GM11168 (cell line): Measurements from ENCODE around the gene FOXE1.

ENCODE experiments used
- in situ Hi-C: fragments of 300-500 bp; cut with MboI; formaldehyde crosslinking; loops from one replicate; pipeline ENCODE4 v1.12.0; 2022; ENCODE audit warnings: low sequenced_read_pairs; ENCODE audit not compliant: unreplicated experiment

Gene FOXE1

DNA sequence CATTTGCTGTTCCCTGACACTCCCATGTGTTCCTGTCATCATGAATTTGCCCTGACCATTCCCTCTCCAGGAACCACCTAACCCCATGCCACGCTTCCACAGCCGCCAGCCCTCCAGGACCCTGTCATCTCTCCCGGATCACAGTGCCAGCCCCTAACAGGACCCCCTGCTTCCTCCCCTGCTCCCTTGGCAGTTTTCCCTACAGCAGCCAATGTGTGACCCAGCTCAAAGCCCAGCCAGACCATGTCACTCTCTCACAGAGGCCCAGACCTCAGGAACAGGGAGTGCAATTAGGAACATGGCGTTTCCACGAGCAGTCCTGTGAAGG lies 8.1 kb downstream of the FOXE1 start:
- in situ Hi-C loops: no loop called here

DNA sequence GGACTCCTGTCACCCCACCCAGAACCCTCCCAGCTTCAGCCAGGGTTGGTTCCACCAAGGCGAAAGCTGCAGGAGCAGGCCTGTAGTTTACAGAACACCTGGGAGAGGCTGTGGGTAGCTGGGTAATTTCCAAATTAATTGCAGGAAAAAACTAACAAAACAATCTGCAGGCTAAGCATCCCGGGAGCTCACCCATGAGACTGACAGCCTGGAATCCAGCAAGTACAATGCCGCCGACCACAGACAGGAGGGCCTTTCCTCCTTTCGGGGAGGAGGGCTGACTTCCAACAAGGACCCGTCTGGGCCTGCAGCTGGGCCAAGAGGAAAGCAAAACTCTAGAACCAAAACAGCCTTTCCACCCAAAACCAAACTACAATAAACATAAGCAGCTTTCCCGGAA lies 10.3 kb downstream of the FOXE1 start:
- in situ Hi-C loops: no loop called here

DNA sequence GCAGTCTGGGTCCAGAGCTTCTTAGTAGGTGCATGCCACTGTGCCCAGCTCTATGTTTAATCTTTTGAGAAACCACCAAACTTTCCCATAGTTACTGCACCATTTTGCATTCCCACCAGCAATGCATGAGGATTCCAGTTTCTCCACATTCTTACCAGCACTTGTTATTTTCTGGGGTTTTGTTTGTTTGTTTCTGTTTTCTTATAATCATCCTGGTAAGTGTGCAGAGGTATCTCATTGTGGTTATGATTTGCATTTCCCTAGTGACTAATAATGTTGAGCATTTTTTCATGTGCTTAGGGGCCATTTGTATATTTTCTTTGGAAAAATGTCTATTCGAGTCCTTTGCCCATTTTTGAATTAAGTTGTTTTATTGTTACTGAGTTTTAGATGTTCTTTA lies 11.4 kb downstream of the FOXE1 start:
- in situ Hi-C loops: no loop called here

DNA sequence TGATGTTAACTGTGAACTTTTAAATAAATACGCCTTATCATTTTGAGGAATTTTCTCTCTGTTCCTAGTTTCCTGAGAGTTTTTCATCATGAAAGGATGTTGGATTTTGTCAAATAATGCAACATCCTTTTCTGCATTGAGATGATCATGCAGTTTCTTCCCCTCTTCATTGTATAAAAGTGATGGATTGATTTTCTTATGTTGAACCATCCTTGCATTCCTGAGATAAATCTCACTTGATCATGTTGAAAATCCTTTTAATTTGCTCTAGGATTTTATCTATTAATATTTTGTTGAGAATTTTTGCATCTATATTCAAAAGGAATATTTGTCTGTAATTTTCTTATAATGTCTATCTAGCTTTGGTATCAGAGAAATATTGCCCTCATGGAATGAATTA lies 13.3 kb downstream of the FOXE1 start:
- in situ Hi-C loops: no loop called here

DNA sequence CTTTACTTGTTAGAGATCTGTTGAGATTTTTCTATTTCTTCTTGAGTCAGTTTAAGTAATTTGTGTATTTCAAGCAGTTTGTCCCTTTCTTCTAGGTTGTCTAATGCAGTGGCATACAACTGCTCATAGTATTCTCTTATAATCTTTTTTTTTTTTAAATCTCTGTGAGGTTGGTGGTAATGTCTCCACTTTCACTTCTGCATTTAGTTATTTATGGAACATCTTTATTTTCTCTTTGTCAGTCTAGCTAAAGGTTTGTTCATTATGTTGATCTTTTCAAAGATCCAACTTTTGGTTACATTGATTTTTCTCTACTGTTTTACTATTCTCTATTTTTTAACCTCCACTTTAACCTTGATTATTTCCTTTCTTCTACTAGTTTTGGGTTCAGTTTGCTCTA lies 13.8 kb downstream of the FOXE1 start:
- in situ Hi-C loops: no loop called here

DNA sequence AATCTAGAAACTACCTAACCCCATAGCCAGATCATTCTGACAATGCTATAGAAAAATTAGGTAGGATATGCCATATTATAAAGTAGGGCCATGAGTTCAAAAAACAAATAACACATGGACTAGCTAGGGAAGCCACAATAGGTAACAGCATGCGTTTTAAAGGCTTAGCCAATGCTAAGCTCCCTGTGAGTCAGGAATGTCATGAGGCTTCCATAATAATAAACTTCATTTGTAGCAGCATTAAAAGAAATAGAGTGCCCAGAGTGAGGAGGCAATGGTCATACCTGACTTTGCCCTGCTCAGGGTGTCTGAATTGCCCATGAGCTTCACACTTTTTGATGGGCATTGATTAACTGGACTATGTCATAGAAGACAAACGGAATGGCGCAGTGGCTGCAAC lies 15.8 kb downstream of the FOXE1 start:
- in situ Hi-C loops: no loop called here

DNA sequence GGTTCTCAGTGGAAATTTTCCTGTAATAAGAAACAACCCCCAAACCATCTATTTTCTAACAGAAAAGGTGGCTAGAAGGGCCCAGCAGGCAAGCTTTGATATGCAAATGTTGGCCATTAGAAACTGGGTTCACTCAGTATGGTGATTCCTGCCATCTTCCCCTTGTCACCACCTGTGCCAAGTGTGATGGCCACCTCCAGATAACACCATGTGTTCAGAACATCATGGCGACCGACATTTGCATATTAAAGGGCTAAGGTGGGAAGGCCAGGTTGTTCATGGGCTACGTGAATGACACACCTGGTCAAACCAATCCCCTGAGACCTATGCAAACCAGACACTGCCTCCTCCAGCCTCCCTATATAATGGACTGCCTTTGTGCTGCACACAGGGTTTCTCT lies 20.4 kb downstream of the FOXE1 start:
- in situ Hi-C loops: no loop called here

DNA sequence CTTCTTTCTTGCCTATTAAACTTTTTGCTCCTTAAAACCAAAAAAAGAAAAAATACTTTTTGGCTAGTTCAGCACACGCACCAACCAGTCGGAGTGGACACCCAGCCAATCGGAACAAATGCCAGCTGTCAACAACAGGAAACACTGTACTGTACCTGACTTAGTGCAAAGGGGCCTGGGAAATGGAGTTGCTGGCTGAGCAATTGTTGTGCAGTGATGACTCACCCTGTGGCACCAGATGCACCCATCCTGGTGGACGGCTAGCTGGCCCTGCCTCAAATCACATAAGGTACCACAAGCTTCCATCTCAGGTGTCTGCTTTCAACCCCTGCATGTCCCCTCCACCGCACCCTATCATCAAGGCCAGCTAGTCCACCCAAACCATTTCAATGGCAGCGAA lies 20.9 kb downstream of the FOXE1 start:
- in situ Hi-C loops: no loop called here

DNA sequence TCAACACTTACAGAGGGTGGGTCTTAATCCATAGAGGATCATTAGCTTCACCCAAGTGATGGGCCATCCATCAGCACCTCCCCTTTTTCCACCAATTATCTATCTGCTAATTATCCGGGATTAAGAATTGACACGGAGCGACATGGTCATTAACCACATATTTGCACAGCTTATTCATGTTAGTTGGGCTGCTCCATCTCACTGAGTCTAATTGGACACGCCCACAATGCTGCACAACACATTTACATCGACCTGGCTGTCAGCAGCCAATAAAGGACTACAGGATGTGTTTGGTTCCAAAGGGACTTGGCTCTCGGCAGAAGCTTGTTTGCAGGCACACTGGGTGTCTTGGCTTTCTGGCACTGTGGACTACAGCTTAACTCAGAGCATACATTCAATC lies 21.6 kb downstream of the FOXE1 start:
- in situ Hi-C loops: no loop called here

DNA sequence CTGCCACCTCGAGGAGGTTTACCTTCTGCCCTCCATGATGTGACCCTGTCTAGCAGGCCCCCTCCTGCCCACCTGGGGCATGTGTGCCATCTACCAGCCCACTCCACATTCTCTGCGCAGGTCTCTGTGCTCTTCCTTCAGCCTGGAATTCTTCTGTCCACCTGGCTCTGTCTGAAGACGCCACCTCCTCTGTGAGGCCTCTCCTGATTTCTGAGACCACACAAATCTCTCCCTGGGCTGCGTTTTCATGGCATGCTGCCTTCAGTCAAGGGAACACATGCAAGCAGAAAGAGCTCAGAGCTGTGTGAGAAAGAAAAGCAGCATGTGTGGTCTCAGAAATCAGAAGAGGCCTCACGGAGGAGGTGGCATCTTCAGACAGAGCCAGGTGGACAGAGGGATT lies 22.1 kb downstream of the FOXE1 start:
- in situ Hi-C loops: no loop called here

DNA sequence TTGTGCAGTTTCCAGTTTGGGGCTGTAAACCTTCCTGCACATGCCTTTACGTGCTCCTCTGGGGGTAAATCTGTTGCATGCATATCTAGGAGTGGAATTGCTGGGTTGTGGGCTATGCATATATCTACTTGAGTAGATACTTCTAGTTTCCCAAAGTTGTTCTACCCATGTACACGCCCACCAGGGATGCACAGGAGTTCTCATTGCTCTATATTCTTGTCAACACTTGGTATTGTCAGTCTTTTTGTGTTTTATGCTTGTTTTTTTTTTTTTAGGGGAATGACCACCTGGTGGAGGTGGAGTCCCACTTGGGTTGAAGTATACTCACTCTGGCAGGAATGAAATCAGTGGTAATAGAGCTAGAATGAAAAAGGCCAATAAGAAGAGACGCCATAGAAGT lies 23.0 kb downstream of the FOXE1 start:
- in situ Hi-C loops: no loop called here

DNA sequence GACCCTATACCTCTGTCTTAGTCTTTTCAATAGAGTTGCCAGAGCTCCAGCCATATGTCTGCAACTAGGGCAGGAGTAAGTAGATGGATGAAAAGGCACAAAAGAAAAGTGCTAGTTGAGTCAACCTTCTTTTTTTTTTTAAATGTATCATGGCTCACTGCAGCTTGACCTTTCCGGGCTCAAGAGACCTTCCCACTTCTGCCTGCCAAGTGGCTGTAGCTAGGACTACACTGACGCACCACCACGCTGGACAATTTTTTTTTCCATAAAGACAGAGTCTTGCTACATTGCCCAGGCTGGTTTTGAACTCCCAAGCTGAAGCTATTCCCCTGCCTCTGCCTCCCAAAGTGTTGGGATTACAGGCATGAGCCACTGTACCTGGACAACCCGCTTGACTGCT lies 27.3 kb downstream of the FOXE1 start:
- in situ Hi-C loops: no loop called here

DNA sequence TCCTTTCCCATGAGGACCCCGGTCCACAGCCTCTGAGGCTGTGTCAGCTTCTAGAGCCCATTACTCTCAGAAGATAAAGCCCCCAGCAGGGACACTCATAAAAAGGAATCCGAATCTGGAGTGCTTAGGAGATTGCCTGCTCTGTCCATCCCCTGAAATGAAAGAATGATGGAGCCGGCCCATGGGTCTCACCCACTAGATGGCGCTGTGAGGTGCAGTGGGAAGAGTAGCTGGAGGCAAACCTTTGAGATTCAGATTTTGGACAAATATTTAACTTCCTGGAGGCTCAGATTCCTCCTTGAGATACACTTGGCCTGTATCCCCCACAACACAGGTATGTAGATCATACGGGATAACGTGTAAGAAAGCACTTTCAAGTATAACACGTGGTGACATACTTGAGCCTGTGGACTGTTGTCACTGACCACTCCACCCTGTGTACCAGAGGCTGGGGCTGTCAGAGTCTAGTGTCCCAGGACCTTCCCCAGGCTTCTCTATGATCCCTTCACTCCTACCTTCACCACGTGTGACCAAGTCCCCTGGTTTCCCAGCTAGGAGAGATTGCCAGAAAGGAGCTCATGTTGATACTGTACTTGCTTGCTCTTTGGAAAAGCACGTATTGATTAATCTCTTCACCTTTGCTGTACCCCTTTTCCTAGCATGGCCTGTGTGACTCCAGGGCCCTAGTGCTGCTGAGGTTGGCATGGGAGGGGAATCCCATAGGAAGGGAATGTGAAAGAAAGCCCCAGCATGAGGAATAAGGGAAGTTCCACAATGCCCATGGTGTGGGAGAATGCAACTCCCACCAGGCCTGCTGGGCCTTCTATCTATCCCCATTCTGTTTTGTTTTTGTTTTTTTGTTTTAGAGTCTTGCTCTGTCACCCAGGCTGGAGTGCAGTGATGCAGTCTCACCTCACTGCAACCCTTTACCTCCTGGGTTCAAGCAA lies 37.2 kb downstream of the FOXE1 start:
- in situ Hi-C loops: no loop called here

DNA sequence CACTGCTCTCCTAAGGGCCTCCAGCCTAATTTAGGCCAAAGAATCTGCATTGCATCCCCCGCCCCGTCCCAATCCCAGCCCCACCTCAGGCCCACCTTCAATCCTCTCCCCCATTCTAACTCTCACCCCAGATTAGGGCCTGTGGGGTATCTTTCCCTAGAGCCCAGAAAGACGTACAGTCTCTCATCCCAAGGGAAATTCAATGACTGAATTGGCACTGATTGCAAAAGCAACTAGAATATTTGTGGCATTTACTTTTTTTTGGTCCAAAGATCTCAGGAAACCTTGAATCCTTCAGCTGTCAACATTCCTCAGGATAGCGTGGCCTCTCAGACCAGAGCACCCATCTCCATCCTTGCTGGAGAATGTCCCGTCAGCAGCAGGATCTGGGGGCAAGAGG lies 38.7 kb downstream of the FOXE1 start:
- in situ Hi-C loops: no loop called here

DNA sequence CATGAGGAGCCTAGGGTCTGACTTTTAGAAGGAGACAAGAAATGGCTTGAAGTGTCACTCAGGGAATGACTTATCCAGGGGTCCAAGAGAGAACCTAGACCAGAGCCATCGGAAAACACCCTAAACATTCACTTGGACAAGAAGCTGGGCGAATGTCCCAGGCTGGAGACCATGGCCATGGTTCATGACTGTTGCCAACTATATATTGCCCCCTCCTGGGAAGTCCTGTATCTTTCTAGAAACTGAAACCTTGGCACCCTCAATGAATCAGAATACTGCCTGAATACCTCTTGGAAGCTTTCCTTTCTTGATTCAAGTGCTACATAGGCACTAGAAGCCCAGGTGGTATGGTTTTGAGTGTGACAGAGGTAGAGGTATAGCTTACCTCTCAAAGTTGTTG lies 39.4 kb downstream of the FOXE1 start:
- in situ Hi-C loops: no loop called here

DNA sequence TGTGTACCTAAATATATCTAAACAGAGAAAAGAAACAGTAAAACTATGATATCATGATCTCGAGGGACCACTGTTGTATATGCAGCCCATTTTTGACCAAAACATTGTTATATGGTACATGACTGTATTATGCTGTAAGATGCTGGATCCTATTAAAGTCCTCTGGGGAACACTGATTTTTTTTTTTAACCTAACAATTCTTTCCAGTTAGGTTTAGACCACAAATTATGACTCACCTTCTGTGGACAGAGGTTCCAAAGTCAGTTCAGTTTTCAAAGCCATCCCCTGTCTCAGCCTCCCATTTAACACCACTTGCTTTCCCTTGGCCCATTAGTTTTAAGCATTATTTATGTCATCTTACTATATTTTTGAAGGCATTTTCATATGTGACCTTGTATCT lies 42.2 kb downstream of the FOXE1 start:
- in situ Hi-C loops: loop anchor here (5.0 kb wide), 1 partner anchor 183 kb away; no protein-coding TSS in a partner anchor

DNA sequence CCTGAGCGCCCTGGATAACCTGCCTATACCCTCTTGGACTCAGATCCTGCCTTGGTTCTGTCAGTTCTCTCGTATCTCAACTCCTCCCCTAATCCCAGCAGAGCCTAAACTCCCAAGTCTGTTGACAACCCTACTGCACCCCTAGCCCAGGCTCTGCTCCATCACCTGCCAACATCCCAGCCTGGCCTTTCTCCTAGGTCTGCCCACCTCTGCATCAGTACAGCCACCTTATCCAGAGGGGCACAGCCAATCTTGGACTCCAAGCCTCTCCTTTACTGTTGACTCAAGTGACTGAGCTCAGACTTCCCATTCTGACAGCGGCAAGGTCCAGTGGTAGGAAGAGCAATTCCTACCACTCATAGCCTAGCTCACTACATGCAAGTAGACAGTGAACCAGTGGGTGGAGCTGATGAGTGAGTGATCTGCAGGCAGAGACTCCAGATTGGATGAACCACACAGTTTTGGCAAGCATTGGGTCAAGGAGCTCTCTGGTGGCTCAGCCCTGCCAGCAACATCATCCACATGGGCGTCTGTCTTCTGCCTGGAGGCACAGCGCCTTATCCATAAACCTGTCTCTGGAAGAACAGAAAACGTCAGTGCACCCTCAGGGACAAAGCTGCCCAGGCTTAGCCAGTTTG lies 42.8 kb downstream of the FOXE1 start:
- in situ Hi-C loops: loop anchor here (5.0 kb wide), 1 partner anchor 184 kb away; no protein-coding TSS in a partner anchor

DNA sequence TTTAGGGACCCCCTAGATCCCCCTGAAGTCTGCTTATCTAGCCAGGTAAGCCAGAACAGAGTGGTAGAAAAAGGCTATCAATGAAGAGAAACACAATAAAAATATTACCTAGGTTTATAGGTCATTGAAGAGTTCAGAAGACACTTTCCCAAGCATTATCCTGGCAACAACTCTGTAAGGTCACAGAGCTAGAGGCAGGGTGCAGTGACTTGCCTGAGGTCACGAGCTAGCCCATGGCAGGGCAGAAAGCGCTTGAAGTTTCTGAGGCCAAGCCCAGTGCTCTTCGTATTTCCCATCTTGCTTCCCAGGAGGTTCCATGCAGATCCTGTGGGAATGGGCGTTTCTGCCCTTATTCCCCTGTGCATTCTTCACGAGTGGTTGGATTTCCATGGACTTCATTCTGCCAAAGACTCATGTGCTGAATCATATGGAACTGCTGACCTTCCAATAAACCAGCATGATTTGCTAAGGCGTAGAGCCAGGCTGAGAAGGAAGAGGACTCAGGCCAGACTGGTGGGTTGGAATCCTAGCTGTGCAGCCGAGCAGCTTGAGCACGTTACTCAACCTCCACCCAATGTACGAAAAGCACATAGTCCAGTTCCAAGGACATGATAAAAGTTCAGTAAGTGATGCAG lies 47.2 kb downstream of the FOXE1 start:
- in situ Hi-C loops: no loop called here

DNA sequence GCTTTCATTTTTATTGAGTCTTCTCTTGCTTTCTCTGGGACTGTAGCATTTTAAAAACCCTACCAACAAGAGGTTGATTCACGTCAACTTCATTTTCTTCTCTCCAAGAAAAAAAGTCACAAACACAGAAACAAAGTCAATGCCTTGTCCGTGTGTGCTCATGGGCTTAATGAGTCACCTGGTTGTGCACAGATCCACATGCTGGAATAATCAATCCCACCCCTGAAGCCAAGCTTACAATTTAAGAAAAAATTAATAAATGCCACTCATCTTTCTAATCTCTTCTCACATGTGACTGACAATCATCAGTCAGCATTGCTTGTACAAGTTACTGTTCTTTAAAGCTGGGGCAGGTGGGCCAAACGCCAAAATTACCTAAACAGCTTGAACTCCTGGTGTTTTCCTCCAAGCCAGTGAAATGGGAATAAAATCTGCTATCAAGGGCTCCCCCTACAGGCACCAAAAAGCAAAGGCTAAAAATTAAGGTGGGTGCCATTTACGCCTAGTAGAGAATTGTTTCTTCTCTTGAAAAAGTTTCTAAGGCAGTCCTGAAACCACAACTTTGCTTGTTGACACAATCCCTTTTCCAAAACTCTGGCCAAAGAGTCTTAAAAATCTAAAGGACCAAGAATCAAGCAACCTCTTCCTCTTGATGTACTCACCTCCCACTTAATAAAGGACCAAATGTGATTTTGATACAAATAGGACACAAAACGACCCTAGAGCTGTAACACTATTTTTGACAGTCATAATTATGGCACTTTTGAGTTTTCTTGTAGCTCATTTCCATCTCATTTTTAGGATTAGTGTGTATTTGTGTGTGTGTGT lies 47.9 kb downstream of the FOXE1 start:
- in situ Hi-C loops: no loop called here

DNA sequence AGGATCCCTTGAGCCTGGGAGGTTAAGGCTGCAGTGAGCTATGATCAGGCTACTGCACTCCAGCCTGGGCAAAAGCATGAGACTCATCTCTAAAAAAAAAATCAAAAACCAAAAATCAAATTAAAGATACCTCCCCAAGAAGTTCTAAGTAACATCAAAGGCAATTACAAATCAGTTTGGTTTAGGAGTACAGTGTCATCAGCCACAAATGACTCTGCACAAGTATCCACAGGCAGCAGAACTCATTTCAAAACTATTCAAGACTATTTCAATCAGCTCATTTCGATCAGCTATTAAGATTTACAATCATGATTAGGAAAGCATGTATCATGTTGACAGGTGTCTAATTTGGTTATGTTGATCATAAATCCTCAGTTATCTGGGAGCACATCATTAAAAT lies 50.2 kb downstream of the FOXE1 start:
- in situ Hi-C loops: no loop called here

DNA sequence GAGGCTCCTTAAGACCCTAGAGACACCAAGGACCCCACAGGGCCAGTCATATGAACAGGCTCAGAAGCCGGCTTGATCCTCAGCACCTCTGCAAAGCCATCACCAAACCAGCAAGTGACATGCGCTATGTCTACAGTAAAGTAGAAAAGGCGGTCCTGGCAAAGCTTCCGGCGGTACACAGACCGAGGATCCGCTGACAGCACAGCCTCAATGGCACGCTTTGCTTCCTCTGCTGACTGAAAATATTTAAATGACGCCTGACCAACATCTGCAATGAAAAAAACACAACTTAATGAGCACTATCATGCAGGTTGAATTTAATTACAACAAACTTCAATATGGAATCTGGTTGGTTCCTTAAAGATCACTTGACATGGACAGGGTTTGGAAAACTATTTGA lies 51.7 kb downstream of the FOXE1 start:
- in situ Hi-C loops: no loop called here
